Common myeloid progenitor, CD34-positive (primary cell): ENCODE data around the gene SLC17A9.

ENCODE experiments used
- CTCF ChIA-PET: fragments of 350-600 bp; sonication (Branson Sonifier 250); formaldehyde crosslinking; loops from one replicate; lab custom pipeline; 2021; ENCODE audit warnings: antibody characterized with exemption; lab: Charles Lee
- POLR2A ChIA-PET: fragments of 350-600 bp; sonication (Branson Sonifier 250); formaldehyde crosslinking; loops from one replicate; lab custom pipeline; 2021; ENCODE audit warnings: antibody characterized with exemption; lab: Charles Lee
- DNase-seq, 3 donors: peaks; one replicate each; pipeline versions ENCODE4 v3.0.0 to v3.0.0-alpha.2; 2013
- H3K27ac ChIP-seq, 2 experiments: 1 replicate in 1 of 2; 2 replicates in 1 of 2; pipeline ENCODE4 v1.7.0; 2013; ENCODE audit warnings: inconsistent platforms in 2 of 2, low read length in 2 of 2, mild to moderate bottlenecking in 2 of 2, low read depth in 1 of 2, moderate library complexity in 1 of 2; ENCODE audit not compliant: severe bottlenecking in 2 of 2, insufficient read depth in 1 of 2, poor library complexity in 1 of 2
- H3K27me3 ChIP-seq, 5 experiments: replicated peaks in 2 of 5; 1 replicate in 3 of 5; 2 replicates in 2 of 5; pipeline versions ENCODE4 v1.6.1 to v1.7.0; 2013; ENCODE audit warnings: low read length in 4 of 5, mild to moderate bottlenecking in 2 of 5, moderate library complexity in 2 of 5, inconsistent platforms in 1 of 5; ENCODE audit not compliant: insufficient read depth in 5 of 5, control insufficient read depth in 4 of 5
- H3K36me3 ChIP-seq, 4 experiments: 1 replicate in 2 of 4; 2 replicates in 2 of 4; pipeline versions ENCODE4 v1.6.1 to v1.7.0; 2013; ENCODE audit warnings: low read length in 3 of 4, control low read depth in 1 of 4, mild to moderate bottlenecking in 1 of 4; ENCODE audit not compliant: control insufficient read depth in 4 of 4, insufficient read depth in 4 of 4
- H3K4me1 ChIP-seq, 4 experiments: 1 replicate in 3 of 4; 2 replicates in 1 of 4; pipeline versions ENCODE4 v1.6.1 to v1.7.1; 2013; ENCODE audit warnings: low read length in 3 of 4, mild to moderate bottlenecking in 3 of 4, control low read depth in 1 of 4, inconsistent platforms in 1 of 4, moderate library complexity in 1 of 4; ENCODE audit not compliant: control insufficient read depth in 4 of 4, insufficient read depth in 4 of 4; ENCODE audit errors: control extremely low read depth in 1 of 4
- H3K4me3 ChIP-seq, 7 experiments: 1 replicate in 4 of 7; 2 replicates in 3 of 7; pipeline versions ENCODE4 v1.5.1 to v1.7.0; 2013; ENCODE audit warnings: mild to moderate bottlenecking in 7 of 7, low read length in 6 of 7, moderate library complexity in 6 of 7, inconsistent platforms in 2 of 7, low read depth in 2 of 7, control low read depth in 1 of 7; ENCODE audit not compliant: insufficient read depth in 4 of 7, control insufficient read depth in 1 of 7; ENCODE audit errors: extremely low read depth in 1 of 7
- H3K9me3 ChIP-seq, 5 experiments: 1 replicate in 4 of 5; 2 replicates in 1 of 5; pipeline versions ENCODE4 v1.6.1 to v1.7.1; 2013; ENCODE audit warnings: low read length in 4 of 5, mild to moderate bottlenecking in 2 of 5, inconsistent platforms in 1 of 5, low read depth in 1 of 5, moderate library complexity in 1 of 5; ENCODE audit not compliant: control insufficient read depth in 4 of 5, insufficient read depth in 2 of 5; ENCODE audit errors: control extremely low read depth in 1 of 5
- WGBS: methylation state at CpG from one replicate; pipeline ENCODE4 v1.1.5; 2013; ENCODE audit not compliant: insufficient coverage; 5-methylcytosine and 5-hydroxymethylcytosine counted together

SLC17A9 gene

DNA sequence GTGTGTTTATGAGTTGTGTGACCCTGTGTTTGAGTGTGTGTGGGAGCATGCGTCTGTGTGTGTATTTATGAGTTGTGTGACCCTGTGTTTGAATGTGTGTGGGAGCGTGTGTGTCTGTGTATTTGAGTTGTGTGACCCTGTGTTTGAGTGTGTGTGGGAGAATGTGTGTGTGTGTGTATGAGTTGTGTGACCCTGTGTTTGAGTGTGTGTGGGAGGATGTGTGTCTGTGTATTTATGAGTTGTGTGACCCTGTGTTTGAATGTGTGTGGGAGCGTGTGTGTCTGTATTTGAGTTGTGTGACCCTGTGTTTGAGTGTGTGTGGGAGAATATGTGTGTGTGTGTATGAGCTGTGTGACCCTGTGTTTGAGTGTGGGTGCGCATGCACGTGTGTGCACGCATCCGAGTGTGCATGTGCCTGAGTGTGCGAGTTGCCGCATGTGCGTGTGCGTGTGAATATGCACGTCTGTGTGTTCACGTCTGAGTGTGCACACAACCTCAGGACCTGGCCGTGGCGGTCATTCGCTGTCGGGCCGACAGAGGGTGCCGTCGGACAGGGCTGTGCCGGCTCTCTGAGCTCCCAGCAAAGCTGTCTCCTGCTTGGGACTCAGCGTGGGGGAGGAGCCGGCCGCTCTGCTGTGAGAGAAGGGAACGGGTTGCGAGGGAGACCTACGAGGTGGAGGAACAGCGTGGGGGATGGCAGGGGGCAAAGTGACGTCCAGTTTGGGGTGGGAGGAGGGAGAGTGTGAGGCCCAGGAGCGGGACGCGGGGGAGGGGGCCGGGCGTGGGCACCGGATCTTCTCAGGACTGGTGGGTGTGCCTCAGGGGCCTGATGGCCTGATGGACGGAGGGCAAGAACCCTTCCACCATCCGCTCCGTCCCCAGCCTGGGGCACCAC, 19.7 kb downstream of the SLC17A9 start:
- POLR2A ChIA-PET = interaction anchor here (0.6 to 1.4 kb wide), 3 partner anchors 13 to 33 kb away, joined by 3 to 10 read pairs (median 3); partner anchors contain the start of gene BHLHE23
- H3K9me3 ChIP-seq = no peaks in the 10 kb centered on the region
- peak overlapping the region in 2 of 7 experiments; percentile 4 to 40 for H3K4me3 ChIP-seq
- peaks cover 0 to 30% (median 13%) of the 10 kb centered on the region in 4 experiments for H3K4me1 ChIP-seq
- no peak overlapping the region for H3K27ac ChIP-seq
- CTCF ChIA-PET = interaction anchor here (0.6 to 1.8 kb wide), 15 partner anchors 8 to 208 kb away, joined by 3 to 16 read pairs (median 3); no protein-coding TSS in a partner anchor
- peaks cover 0 to 8% (median 2%) of the 10 kb centered on the region in 4 experiments for H3K36me3 ChIP-seq
- peak; percentile 85 to 91 (median 91) for DNase-seq
- peaks cover 0 to 42% (median 20%) of the 10 kb centered on the region in 5 experiments for H3K27me3 ChIP-seq
- WGBS = 3% methylated on average over 31 of the region's 38 CpGs

DNA sequence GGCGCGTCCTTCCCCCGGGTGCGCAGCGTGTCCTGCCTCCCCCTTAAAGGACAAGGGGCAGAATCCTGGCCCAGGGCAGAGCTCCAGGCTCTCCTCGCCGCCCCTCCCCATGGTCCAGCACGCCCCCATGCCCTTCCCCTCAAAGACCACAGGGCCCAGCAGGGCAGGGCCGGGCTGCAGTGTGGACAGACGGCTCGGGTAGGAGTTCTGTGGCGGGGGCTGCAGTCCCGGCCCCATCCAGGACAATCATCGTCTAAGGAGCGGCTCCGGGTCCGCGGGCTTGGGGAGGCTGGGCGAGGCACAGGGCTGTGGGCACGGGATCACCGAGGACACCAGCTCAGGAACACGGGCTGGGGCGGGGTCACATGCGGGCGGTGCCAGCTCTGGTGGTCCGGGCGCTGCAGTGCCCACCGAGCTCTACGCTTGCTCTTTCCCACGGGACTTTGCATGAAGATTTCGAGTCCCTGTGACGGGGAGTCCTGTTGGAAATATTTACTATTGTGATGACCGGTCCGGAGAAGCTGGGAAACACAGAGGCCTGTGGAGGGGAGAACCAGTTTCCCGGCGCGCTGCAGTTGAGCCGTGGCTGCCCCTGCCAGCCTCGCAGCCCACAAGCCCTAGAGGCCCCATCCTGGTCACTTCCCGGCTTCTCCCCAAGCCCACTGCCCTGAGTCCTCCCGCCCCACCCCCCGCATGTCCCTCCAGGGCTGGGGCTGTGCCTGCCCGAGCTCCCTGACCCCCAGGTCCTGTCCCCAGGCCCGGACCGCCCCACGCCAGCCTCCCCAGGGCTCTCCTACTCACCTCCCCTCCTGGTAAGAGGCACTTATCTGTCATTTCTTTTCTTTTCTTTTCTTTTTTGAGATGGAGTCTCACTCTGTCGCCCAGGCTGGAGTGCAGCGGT, 20.6 kb downstream of the SLC17A9 start:
- H3K4me3 ChIP-seq = peak overlapping the region in 1 of 7 experiments; percentile 40
- peaks cover 0 to 39% (median 21%) of the 10 kb centered on the region in 4 experiments for H3K4me1 ChIP-seq
- H3K27me3 ChIP-seq = peaks cover 0 to 42% (median 20%) of the 10 kb centered on the region in 5 experiments
- POLR2A ChIA-PET = interaction anchor here (0.6 to 1.4 kb wide), 3 partner anchors 12 to 33 kb away, joined by 3 to 10 read pairs (median 3); partner anchors contain the start of gene BHLHE23
- CTCF ChIA-PET = interaction anchor here (0.6 to 1.8 kb wide), 16 partner anchors 8 to 207 kb away, joined by 3 to 16 read pairs (median 3); no protein-coding TSS in a partner anchor
- no peaks in the 10 kb centered on the region for H3K36me3 ChIP-seq
- H3K9me3 ChIP-seq = no peaks in the 10 kb centered on the region
- 10% methylated on average over 36 of the region's 48 CpGs for WGBS
- H3K27ac ChIP-seq = no peak overlapping the region
- no peak for DNase-seq

DNA sequence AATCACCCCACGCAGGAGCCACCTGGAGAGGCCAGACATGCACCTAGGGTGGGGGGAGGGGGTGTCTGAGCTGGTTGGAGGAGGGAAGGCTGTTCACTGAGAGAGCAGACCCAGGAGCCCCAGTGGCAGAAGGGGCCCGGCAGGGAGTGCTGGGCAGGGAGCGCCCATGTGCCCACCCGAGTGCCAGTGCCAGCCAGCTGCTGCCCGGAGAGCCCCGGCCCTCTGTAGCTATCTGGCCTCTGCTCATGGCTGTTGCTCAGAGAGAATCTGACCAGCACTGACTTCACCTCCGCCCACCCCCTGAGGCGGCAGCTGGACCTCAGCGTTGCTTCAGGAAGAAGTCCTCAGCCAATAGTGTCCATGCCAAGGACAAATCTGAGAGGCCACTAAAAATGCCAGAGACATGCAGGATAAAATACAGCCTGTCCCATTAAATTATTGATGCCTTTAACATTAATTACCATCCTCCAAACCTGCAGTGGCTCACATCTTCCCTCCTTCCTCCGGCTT, 22.8 kb downstream of the SLC17A9 start:
- Histone ChIP-seq H3K36me3 (no peaks in the 10 kb centered on the region), H3K4me1 (peaks cover 3 to 57% (median 43%) of the 10 kb centered on the region in 4 experiments), H3K4me3 (no peak overlapping the region), H3K9me3 (no peaks in the 10 kb centered on the region), H3K27ac (no peak overlapping the region), H3K27me3 (peaks cover 0 to 46% (median 28%) of the 10 kb centered on the region in 5 experiments)
- DNase-seq = no peak
- ChIA-PET POLR2A (interaction anchor here (1.0 kb wide), 1 partner anchor 31 kb away, joined by 3 read pairs; no protein-coding TSS in a partner anchor), CTCF (interaction anchor here (1.0 to 1.6 kb wide), 3 partner anchors 9 to 72 kb away, joined by 3 to 5 read pairs (median 5); no protein-coding TSS in a partner anchor)
- 82% methylated on average over 8 of the region's 10 CpGs for WGBS

DNA sequence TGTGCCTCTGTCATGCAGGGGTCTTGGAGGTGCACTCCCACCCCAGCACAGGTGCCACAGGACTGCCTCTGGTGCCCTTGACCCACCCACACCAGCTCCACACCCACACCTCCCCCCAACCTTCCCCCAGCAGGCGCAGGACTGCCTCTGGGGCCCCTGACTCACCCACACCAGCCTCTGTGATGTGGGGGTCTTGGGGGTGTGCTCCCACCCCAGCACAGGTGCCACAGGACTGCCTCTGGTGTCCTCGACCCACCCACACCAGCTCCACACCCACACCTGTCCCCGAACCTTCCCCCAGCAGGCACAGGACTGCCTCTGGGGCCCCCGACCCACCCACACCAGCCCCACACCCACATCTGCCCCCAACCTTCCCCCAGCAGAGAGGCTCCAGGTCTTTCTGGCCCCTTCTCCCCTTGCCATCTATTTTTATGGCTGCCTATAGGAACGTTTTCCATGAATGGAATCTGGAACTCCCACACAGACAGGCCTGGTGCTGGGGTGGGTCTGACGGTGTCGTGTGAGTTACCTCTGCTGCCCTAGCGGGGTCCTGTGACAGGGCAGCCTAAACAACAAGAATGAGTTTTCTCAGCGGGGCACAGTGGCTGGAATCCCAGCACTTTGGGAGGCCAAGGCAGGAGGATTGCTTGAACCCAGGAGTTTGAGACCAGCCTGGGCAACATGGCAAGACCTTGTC, 23.5 kb downstream of the SLC17A9 start:
- H3K36me3 ChIP-seq = no peaks in the 10 kb centered on the region
- peaks cover 3 to 57% (median 48%) of the 10 kb centered on the region in 4 experiments for H3K4me1 ChIP-seq
- POLR2A ChIA-PET = no interaction called here
- 100% methylated on average over 6 of the region's 9 CpGs for WGBS
- no peaks in the 10 kb centered on the region for H3K9me3 ChIP-seq
- no peak overlapping the region for H3K27ac ChIP-seq
- no peak for DNase-seq
- CTCF ChIA-PET = interaction anchor here (1.1 to 2.4 kb wide), 4 partner anchors 9 to 62 kb away, joined by 3 to 9 read pairs (median 4); no protein-coding TSS in a partner anchor
- no peak overlapping the region for H3K4me3 ChIP-seq
- peaks cover 0 to 40% (median 28%) of the 10 kb centered on the region in 5 experiments for H3K27me3 ChIP-seq

DNA sequence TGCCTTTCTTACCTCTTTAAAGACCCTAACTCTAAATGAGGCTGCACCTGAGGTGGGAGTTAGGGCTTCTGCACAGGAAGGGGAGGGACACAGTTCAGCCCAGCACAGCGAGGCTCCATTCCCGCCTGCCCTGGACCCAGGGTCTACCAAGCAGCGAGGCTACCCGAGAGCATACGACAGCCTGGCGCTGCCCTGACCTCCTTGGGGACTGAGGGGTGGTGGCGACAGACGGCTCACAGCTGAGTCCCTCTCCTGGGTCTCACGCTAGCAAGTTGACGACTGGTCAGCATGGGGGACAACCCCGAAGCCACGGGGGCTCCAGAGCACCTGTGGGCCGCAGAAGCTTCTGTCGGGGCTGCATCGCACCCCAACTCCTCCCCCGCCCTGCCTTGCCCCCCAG, 24.4 kb downstream of the SLC17A9 start:
- Histone ChIP-seq H3K36me3 (no peaks in the 10 kb centered on the region), H3K4me3 (no peak overlapping the region), H3K4me1 (peaks cover 5 to 67% (median 57%) of the 10 kb centered on the region in 4 experiments), H3K27me3 (peaks cover 0 to 36% (median 25%) of the 10 kb centered on the region in 5 experiments), H3K27ac (no peak overlapping the region), H3K9me3 (no peaks in the 10 kb centered on the region)
- DNase-seq = no peak
- CTCF ChIA-PET = interaction anchor here (1.1 to 2.4 kb wide), 3 partner anchors 15 to 58 kb away, joined by 3 to 9 read pairs (median 4); no protein-coding TSS in a partner anchor
- POLR2A ChIA-PET = interaction anchor here (2.5 kb wide), 1 partner anchor 23 kb away, joined by 12 read pairs; no protein-coding TSS in a partner anchor
- WGBS = 97% methylated on average over 16 of the region's 16 CpGs
